Fibroblast of pulmonary artery (primary cell): ENCODE measurements around the gene MYOM1.

Experiments
- DNase-seq: peaks from one replicate; pipeline ENCODE4 v3.0.0-alpha.2; 2010; ENCODE audit warnings: low read depth
- H3K4me3 ChIP-seq: replicated peaks from 2 replicates; pipeline ENCODE4 v1.5.1; 2011; ENCODE audit warnings: low read depth, mild to moderate bottlenecking, control low read depth, low read length, moderate library complexity
- TF ChIP-seq, protein P1 (sequence below): IDR thresholded peaks from 2 replicates; pipeline ENCODE4 v1.5.1; 2011; ENCODE audit warnings: mild to moderate bottlenecking, control low read depth, low read length, inconsistent platforms; ENCODE audit errors: missing control alignments

MYOM1 gene

DNA sequence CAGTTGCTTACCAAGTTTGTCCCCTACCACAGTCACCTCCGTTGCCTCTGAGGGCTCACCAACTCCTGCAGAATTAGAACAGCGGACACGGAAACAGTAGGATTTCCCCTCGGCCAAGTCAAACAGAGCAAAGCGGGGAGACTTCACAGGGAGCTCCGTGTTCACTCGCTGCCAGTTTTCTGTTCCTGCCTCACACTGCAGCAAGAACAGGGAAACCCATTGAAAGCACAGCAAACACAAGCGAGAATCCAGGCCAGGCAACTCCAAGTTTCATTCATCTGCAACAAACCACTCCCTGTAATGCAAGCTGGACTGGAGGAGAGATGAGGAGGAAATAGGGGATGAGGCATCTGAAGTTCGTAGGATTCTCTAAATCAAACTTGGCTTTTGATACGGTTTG, 84.2 kb downstream of the MYOM1 start:
- no peak overlapping the region for H3K4me3 ChIP-seq
- TF ChIP-seq, protein P1, sequence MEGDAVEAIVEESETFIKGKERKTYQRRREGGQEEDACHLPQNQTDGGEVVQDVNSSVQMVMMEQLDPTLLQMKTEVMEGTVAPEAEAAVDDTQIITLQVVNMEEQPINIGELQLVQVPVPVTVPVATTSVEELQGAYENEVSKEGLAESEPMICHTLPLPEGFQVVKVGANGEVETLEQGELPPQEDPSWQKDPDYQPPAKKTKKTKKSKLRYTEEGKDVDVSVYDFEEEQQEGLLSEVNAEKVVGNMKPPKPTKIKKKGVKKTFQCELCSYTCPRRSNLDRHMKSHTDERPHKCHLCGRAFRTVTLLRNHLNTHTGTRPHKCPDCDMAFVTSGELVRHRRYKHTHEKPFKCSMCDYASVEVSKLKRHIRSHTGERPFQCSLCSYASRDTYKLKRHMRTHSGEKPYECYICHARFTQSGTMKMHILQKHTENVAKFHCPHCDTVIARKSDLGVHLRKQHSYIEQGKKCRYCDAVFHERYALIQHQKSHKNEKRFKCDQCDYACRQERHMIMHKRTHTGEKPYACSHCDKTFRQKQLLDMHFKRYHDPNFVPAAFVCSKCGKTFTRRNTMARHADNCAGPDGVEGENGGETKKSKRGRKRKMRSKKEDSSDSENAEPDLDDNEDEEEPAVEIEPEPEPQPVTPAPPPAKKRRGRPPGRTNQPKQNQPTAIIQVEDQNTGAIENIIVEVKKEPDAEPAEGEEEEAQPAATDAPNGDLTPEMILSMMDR = no peak
- DNase-seq = no peak

DNA sequence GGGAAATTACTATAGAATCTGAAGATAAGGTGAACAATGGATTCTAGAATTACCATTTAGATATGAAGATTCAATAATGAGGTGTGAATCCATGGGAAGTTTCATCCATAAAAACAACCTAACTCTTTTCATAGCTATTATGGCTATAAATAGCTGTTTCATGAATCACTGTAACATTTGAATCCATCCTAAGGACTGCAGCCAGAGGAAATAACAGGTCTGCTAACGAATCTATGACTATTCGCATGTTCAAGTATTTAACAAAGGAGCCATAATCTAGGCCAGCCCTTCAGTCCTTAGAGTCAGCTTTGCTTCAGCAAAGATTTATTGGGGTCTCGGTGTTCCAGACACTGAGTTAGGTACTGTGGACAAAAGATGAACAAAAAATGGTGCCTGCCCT, 87.1 kb downstream of the MYOM1 start:
- TF ChIP-seq, protein P1 = no peak
- DNase-seq = no peak
- H3K4me3 ChIP-seq = no peak overlapping the region

DNA sequence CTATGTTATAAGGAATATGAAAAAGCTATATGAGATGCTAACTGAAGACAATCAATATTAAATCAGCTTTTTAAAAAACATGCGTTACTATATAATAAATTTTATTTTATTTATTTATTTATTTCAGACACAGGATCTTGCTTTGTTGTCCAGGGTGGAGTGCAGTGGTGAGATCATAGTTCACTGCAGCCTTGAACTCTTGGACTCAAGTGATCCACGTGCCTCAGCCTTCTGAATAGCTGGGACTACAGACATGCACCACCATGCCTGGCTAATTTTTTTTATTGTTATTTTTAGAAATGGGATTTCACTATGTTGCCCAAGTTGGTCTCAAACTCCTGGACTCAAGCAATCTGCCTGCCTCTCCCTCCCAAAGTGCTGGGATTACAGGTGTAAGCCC, 89.4 kb downstream of the MYOM1 start:
- no peak for DNase-seq
- TF ChIP-seq, protein P1 = no peak
- H3K4me3 ChIP-seq = no peak overlapping the region

DNA sequence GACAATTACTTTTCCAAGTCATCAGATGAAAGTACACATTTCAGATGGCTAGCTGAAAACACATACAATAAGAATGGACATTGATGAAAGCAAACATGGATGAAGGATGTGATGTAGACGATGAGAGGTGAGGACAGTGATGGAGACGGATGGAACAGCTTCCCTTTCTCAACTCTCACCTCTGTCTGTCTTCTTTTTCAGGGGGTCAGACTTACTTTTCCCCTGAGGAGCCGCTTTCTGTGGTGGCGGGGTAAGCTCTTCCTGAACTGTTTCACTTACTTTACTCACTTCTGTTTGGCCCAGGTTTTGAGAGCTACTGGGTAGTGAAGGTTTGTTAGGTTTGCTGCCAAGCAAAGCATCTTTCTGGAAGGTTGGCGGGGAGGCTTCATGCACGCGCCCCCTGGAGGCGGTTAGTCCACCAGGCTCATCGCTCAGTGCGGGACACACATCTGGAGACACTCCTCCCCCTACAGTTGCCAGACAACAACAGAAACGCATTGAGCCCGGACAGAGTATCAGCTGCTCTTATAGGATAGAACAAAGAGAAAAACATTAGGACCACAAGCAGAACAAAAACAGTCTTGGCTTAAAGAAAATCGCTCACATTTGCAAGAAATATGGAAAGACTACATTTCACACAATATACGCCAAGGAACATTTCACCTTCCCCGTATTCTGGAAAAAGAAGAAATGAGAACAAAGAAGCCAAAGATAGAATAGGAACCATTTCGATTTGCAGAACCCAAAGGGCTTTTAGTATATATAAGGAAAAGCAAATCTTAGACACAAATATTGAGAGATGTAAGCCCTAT, 90.5 kb downstream of the MYOM1 start:
- TF ChIP-seq, protein P1 = peak; percentile 96
- peak; percentile 89 for DNase-seq
- no peak overlapping the region for H3K4me3 ChIP-seq

DNA sequence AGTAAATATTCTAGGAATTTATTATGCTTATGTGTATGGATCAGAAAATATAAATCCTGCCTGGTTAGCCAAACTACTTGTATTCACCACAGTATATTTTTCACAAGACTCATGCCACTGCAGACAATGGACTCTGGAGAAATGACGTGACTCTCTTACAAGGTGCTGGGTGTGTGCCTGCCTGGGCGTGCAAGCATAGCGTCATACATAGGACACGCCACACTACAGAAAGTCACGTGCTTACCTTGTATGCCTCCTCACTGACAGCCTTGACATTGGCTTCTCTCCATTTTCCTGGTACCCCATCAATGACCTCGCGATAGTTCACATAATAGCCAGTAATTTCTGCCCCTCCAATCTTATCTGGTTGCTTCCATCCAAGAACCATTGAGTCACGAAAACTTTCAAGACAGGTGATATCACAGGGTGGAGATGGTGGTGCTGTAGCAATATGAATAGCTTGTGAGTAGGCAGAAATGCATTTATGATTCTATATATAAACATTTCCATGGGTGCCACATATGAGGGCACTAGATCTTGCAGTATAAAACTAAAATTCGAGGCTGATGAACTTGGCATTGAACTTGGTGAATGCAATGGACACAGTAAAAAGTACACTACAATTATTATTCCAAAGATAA, 93.2 kb downstream of the MYOM1 start:
- DNase-seq = no peak
- TF ChIP-seq, protein P1 = no peak
- H3K4me3 ChIP-seq = no peak overlapping the region

DNA sequence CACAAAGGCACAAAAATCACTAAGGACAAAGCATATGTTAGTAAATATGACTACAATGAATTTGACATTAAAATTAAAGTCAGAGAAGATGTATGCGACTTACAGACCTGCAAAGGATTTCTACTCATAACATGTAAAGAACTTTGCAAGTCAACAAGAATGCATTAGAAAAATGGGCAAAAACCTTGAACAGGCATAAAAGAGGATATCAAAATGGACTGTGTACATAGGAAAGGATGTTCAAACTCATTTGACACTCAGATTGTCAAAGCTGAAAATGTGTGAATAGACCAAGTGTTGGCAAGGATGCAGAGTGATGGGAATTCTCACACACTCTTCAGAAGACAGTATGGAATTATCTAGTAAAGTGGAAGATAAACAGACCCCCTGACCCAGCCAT, 94.9 kb downstream of the MYOM1 start:
- TF ChIP-seq, protein P1 = no peak

DNA sequence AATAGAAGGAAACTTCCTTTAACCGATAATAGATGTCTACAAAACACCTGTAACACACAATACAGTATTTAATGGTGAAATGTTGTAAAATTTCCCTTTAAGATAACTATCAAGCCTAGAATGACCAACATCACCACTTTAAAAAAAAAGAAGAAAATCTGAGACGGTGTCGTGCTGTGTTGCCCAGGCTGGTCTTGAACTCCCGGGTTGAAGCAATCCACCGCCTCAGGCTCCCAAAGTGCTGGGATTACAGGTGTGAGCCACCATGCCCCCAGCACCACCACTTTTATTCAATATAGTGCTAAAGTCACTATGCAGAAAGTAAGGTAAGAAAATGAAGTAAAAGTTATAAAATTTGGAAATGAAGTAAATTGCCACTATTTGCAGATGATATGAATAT, 96.9 kb downstream of the MYOM1 start:
- TF ChIP-seq, protein P1 = no peak
- H3K4me3 ChIP-seq = no peak overlapping the region

More for the DNA sequence above, 94.9 kb downstream of the MYOM1 start:
- DNase-seq = no peak
- no peak overlapping the region for H3K4me3 ChIP-seq

More for the DNA sequence above, 96.9 kb downstream of the MYOM1 start:
- no peak for DNase-seq
